ENCODE data around the gene CXorf66. TPM values are rescaled to one million over a fixed set of nuclear protein-coding genes. Genes with fewer than 3 reads are reported as not detected.

CXorf66 gene
- total and polyA plus RNA-seq, 2 of the 8 experiments (the other 6 are each of a cell fraction or from before 2014, with no cell fraction given) = not detected

DNA sequence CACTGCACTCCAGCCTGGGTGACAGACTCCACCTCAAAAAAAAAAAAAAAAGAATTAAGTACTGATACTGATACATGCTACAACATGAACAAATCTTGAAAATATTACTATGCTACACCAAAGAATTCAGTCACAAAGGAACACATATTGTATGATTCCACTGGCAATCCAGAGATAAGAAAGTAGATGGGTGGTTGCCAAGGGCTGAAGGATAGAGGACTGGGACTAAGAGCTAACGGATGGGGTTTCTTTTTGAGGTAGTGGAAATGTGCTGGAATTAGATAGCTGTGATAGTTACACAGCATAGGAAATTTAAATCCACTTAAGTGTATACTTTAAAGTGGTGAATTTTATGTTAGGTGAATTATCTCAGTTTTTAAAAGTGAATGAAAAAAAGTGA, 45.0 kb downstream of the CXorf66 start:
- POLR2A ChIA-PET (ENCODE audit: partially characterized antibody) = interaction anchor here (0.6 to 1.6 kb wide), 2 partner anchors 9 to 792 kb away, joined by 3 read pairs; no protein-coding TSS in a partner anchor
- FAIRE-seq = no peak
- 100% methylated on average over 1 of the region's 1 CpG; no CpG with 5 or more reads in 1 of the 2 experiments for WGBS, 2 experiments (ENCODE audit: extremely low coverage in 1 of 2, insufficient coverage in 1 of 2, insufficient read length in 1 of 2, insufficient replicate concordance in 2 of 2, low coverage in 1 of 2, low lambda C conversion rate in 2 of 2, missing lambda C conversion rate in 1 of 2)

More for the DNA sequence above, 45.0 kb downstream of the CXorf66 start:
- Histone ChIP-seq H3K4me1 (replicated peaks in 1 of 4; ENCODE audit: control insufficient read depth in 3 of 4, insufficient read depth in 4 of 4, low read length in 3 of 4) (no peaks in the 10 kb centered on the region), H2BK120ac (replicated peaks; ENCODE audit: low read depth, low read length) (no peak overlapping the region), H3K9me3 (ENCODE audit: insufficient read depth in 2 of 2, low read depth in 1 of 2, low read length in 1 of 2) (no peaks in the 10 kb centered on the region), H3K4ac (replicated peaks; ENCODE audit: insufficient read length, low read depth, low read length) (no peak overlapping the region), H3K27me3 (replicated peaks in 1 of 4; ENCODE audit: control insufficient read depth in 3 of 4, extremely low read depth in 1 of 4, insufficient read depth in 3 of 4, low read length in 3 of 4) (no peaks in the 10 kb centered on the region), H3K27ac (ENCODE audit: low read depth, low read length) (no peak overlapping the region), H2BK12ac (ENCODE audit: low read depth, low read length) (no peak overlapping the region), H2AK5ac (ENCODE audit: low read depth, low read length) (no peak overlapping the region), H2AFZ (ENCODE audit: low read length) (no peak overlapping the region), H3K4me2 (ENCODE audit: insufficient read depth in 1 of 2, low read depth in 2 of 2, low read length in 2 of 2) (no peak overlapping the region), H2BK5ac (ENCODE audit: low read depth, low read length) (no peak overlapping the region), H3K14ac (ENCODE audit: insufficient read length) (no peak overlapping the region), H3K4me3 (ENCODE audit: extremely low read depth in 1 of 4, insufficient read depth in 2 of 4, low read depth in 3 of 4, low read length in 4 of 4) (no peak overlapping the region), H3K79me1 (ENCODE audit: low read depth, low read length) (no peaks in the 10 kb centered on the region; the same call in 1 of the 2 replicates), H3K79me2 (ENCODE audit: control insufficient read depth in 1 of 2, insufficient read depth in 2 of 2, low read length in 2 of 2) (peaks cover 0 to 70% of the 10 kb centered on the region in 2 experiments; a peak in 2 of 4 replicates), H3K23ac (ENCODE audit: insufficient read length) (no peak overlapping the region), H4K5ac (ENCODE audit: insufficient read length, low read depth, low read length) (no peak overlapping the region), H2BK20ac (ENCODE audit: low read length) (no peak overlapping the region), H4K91ac (replicated peaks; ENCODE audit: insufficient read length, low read length) (no peak overlapping the region), H3K9ac (replicated peaks in 1 of 4; ENCODE audit: extremely low read depth in 1 of 4, low read depth in 3 of 4, low read length in 3 of 4) (no peak overlapping the region), H2BK15ac (ENCODE audit: low read length) (no peak overlapping the region), H4K8ac (ENCODE audit: extremely low read depth, insufficient read depth, low read length) (no peak overlapping the region), H3K56ac (replicated peaks; ENCODE audit: insufficient read length, low read depth, low read length) (no peak overlapping the region), H3K23me2 (ENCODE audit: low read depth, low read length) (no peaks in the 10 kb centered on the region), H4K20me1 (replicated peaks in 1 of 2; ENCODE audit: control insufficient read depth in 1 of 2, insufficient read depth in 2 of 2, low read length in 2 of 2) (peaks cover 0 to 9% of the 10 kb centered on the region in 2 experiments), H3K18ac (ENCODE audit: extremely low read depth, low read length) (no peak overlapping the region), H3K36me3 (ENCODE audit: control insufficient read depth in 2 of 4, insufficient read depth in 4 of 4, low read length in 3 of 4) (no peaks in the 10 kb centered on the region)
- DNase-seq (ENCODE audit: low read depth in 1 of 2, low spot score in 2 of 2) = no peak
- TF ChIP-seq BRCA1 (IDR thresholded peaks at IDR 0.05; ENCODE audit: low read depth, low read length) (no peak), TAF1 (IDR thresholded peaks at IDR 0.05; ENCODE audit: low read depth, low read length) (no peak), POLR2AphosphoS5 (IDR thresholded peaks at IDR 0.05; ENCODE audit: low read depth, low read length) (no peak), TEAD4 (IDR thresholded peaks at IDR 0.05; ENCODE audit: low read depth, low read length) (no peak), ASH2L (IDR thresholded peaks at IDR 0.05; ENCODE audit: low read length) (no peak), GTF2F1 (IDR thresholded peaks at IDR 0.05; ENCODE audit: borderline replicate concordance, low read depth, low read length) (no peak), YY1 (IDR thresholded peaks at IDR 0.05; ENCODE audit: low read depth, low read length) (no peak), BCL11A (IDR thresholded peaks at IDR 0.05; ENCODE audit: low read depth in 2 of 2, low read length in 2 of 2) (no peak), CBX8 (IDR thresholded peaks at IDR 0.05; ENCODE audit: borderline replicate concordance, low read depth, low read length) (no peak), JUN (IDR thresholded peaks at IDR 0.05; ENCODE audit: low read depth, low read length) (no peak), KDM5A (IDR thresholded peaks at IDR 0.05; ENCODE audit: low read length) (no peak)
- TF ChIP-seq, protein P1, sequence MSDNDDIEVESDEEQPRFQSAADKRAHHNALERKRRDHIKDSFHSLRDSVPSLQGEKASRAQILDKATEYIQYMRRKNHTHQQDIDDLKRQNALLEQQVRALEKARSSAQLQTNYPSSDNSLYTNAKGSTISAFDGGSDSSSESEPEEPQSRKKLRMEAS (IDR thresholded peaks at IDR 0.05) = no peak
- CTCF ChIA-PET (ENCODE audit: partially characterized antibody) = interaction anchor here (0.6 to 1.4 kb wide), 6 partner anchors 10 to 1174 kb away, joined by 3 to 4 read pairs (median 3); no protein-coding TSS in a partner anchor

Data from H1 (cell line).